HG02981 (cell line): ENCODE results near the gene OTUD3.
"Not testable (repeated sequence)": the region's sequence is repeated elsewhere in the genome, so short reads cannot be mapped to it uniquely, and the experiment has no call there.

Experiments used
- ATAC-seq: cut with Tn5 transposase; IDR thresholded peaks from one replicate; pipeline ENCODE4 v1.9.1; 2021; ENCODE audit warnings: mild to moderate bottlenecking, moderate library complexity; ENCODE audit not compliant: unreplicated experiment

The OTUD3 gene, protein sequence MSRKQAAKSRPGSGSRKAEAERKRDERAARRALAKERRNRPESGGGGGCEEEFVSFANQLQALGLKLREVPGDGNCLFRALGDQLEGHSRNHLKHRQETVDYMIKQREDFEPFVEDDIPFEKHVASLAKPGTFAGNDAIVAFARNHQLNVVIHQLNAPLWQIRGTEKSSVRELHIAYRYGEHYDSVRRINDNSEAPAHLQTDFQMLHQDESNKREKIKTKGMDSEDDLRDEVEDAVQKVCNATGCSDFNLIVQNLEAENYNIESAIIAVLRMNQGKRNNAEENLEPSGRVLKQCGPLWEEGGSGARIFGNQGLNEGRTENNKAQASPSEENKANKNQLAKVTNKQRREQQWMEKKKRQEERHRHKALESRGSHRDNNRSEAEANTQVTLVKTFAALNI

GRCh38 chr1:19882111-19883071 lies at the start of gene OTUD3:
OTUD3 (plus strand) TSS chr1:19882395; CDS start chr1:19882514, 119 bp downstream.
- ATAC-seq, result peak; percentile 93

- ATAC-seq, result no peak
Measured at GRCh38 chr1:19835578-19835977, 46.6 kb upstream of the OTUD3 start.

- ATAC-seq, result no peak
Measured at GRCh38 chr1:19837866-19838265, 44.3 kb upstream of the OTUD3 start.

DNA sequence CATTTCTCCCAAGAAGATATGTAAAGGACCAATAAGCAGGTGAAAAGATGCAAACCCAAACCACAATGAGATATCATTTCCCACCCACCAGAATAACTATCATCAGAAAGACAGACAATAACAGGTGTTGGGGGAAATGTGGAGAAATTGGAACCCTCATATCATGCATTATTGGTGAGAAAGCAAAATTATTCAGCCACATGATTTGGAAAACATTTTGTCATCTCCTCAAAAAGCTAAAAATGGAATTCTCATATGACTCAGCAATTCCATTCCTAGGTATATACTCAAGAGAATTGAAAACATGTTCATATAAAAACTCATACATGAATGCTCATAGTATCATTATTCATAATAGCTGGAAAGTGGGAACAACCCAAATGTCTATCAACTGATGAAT lies 42.0 kb upstream of the OTUD3 start:
- ATAC-seq, result no peak

DNA sequence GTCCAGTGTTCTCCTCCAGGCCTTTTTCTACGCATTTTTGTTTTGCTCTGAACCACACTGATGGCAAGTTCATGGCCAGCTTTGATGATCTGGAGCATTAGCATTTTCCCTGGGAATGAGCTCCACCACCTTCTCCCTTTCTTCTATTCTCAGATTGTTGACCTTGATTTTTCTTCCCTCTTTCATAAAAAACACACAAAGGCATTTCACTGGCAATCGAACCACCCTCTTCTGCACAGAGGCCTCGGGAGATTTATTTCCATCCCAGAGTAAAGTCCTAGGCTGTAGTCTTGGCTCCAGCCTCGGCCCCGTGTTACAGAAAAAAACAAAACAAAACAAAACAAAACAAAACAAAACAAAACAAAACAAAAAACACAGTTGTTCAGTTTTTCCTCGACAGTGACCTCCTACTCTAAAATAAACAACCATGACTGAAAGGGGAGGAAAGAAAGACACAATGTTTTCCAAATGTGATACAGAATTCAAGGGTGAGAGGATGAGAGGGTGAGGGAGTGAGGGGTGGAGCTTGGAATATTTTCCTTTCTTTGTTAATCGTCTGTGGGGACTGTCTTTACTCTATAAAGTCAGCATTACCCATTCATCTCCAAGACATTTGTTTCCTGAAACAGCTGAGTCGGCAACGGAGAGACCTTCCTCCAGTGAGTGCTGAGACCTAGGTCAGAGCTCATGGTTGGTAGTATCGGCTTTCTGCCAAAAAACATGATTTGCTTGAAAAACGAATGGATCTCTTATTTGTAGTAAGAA lies 37.3 kb upstream of the OTUD3 start:
- ATAC-seq, result no peak

DNA sequence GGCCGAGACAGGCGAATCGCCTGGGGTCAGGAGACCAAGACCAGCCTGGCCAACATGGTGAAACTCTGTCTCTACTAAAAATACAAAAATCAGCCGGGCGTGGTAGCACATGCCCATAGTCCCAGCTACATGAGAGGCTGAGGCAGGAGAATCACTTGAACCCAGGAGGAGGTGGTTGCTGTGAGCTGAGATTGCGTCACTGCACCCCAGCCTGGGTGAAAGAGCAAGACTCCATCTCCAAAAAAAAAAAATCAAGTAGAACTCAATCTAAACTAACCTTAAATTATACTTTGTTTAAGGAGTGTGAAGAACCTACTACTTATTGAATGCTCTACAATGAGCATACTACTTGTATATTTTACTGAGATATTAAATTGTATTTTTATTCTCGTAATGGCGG lies 36.6 kb upstream of the OTUD3 start:
- no peak for ATAC-seq

DNA sequence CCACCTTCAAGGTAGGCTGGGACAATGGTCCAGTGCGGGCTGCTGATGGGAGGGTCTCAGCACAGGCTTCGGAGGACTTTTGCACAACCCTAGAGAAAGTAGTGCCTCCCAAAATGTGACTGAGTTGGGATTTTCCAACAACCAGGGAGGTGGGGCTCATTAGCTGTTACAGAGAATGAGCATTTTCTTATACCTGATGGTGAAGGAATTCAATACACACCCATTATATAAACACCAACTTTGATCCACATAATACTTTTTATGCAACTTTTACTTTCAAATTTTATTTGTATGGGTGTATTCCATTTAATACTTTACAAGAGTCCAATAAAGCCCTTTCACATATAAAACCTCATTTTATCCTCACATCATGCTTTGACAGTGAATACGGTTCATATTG lies 35.9 kb upstream of the OTUD3 start:
- no peak for ATAC-seq

GRCh38 chr1:19847334-19847733 lies 34.9 kb upstream of the OTUD3 start:
- not testable (repeated sequence) for ATAC-seq

DNA sequence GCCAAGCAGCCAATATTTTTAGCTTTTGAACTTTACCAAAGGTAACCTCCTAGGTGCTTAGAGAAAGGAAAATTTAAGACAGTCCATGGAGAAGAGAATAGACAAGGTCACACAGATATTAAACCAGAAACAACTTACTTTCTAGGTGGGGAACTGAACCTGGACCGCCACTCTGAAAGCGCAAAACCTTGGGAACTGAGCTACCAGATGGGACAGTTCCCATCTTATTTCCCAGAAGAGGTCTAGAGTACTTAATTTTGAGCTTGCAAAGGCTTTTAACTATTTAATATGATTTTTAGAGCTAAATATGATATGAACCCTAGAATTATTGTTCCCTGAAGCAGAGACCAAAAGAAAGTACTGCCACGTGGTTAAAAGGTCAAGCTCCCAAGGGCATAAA lies 32.9 kb upstream of the OTUD3 start:
- ATAC-seq, result not testable (repeated sequence)

DNA sequence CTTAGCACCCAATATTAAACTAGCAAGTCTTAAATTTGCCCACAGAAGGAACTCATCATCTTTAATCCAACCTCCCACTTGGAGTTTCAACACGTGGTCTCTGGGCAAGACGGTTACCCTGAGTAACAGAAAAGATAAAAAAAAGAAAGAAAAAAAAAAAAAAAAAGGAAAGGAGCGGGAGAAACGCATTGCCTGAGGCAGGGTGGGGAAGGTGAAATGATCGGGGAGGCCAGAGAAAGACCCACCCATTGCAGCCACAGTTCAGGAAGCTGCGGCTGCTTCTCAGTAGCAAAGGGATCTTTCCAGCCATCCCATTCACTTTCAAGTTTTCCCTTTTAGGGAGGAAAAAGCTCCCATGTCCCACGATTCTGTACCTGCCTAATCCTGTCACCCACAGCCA lies 32.0 kb upstream of the OTUD3 start:
- ATAC-seq, result no peak

DNA sequence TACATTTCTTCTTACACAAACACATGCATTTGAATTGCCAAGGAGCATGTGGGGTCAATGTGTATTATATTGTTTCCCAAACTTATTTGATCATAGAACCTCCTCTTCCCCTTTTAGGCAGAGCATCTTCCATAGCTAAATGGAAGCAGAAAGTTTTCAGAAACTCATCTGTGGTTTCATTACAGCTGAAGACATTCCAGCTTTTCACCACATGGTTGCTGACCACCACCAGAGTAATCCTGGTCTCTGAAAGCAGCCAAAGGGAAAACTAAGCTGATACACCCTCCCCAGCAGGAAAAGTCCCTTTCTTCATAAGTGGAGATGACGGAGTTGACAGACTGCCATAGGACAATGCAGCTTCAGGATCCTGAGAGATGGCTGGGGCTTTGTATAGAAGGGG lies 30.2 kb upstream of the OTUD3 start:
- ATAC-seq, result no peak

DNA sequence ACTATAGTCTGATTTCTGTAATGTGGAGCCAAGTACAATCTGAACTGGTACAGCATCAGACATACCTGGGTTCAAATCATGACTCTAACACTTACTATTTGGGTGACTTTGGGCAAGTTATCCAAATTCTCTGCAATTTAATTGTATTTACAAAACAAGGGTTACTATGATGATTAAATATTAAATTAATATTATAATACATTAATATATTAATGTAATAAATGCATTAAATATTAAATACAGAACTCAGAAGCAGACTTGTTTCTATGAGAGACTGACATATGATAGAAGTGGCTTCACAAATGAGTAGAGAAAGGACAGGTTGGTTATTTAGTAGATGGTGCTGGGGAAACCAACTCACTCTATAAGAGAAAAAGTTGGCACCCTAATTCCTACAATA lies 27.3 kb upstream of the OTUD3 start:
- ATAC-seq, result no peak

- no peak for ATAC-seq
Measured at GRCh38 chr1:19858893-19859292, 23.3 kb upstream of the OTUD3 start.

DNA sequence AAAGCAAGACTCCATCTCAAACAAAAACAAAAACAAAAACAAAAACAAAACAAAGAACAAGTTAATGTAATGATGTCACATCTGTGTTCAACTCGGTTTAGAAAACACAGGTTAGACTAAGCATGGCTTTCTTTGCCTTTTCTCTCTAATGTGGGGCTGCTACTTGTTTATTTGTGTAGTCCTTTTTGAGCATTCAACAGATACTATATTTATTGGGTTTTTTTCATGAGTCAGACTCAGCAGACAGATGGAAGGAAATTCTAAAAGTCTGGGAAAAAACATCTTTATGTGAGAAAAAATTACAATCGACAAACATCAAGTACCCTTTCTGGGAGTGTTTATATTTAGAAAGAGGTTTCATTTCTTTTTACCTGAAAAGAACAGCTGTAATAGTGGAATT lies 22.3 kb upstream of the OTUD3 start:
- no peak for ATAC-seq

- ATAC-seq, result no peak
Measured at GRCh38 chr1:19860418-19860817, 21.8 kb upstream of the OTUD3 start.

DNA sequence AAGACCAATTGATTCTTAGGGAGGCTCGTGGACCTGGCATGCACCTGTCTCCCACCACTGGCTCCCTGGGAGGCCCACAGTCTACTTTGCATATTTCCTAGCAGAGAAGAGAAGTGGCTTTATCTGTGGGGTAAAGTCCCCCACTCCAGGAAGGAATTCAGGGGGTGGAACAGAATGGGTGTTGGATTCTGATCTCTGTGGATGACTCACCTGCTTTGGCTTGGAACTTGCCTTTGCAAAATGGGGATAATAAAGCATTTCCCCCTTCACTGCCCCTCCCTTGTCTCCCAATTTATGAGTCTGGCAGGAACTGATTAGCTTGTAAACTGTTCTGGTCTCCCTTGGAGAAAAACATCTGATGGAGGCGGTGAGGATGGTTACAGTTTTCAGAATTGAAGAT lies 21.2 kb upstream of the OTUD3 start:
- ATAC-seq, result no peak

DNA sequence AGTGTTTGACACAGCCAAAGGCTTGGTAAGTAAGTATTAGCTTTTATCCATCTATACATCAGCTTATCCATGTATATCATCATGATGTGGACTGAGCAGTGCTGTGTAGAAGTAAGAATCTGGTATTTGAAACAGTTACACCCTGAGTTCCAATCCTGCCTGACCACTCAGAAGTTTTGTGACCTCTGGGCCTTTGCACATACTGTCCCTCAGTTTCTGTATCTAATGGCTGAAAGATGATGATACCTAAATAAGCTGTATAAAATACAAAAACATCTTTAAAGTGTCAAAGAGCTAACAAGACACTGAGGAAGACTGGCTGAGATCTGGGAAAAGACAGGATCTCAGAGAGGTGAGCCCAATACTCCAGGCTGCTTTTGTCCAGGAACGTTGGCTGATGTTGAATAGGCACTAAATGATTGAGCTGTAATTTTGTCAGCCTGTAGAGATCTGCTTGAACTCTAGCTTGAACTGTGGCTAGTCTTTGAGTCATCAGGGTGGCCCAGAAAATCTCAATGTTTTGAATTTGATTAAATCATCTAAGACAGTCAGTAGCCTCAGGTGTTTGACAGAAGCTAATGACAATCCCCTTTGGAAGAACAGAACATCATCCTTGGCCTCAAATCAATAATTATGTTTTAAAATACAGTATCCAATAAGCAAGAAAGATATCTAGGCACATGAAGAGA lies 20.2 kb upstream of the OTUD3 start:
- no peak for ATAC-seq

GRCh38 chr1:19862944-19863343 lies 19.3 kb upstream of the OTUD3 start:
- ATAC-seq, result no peak

DNA sequence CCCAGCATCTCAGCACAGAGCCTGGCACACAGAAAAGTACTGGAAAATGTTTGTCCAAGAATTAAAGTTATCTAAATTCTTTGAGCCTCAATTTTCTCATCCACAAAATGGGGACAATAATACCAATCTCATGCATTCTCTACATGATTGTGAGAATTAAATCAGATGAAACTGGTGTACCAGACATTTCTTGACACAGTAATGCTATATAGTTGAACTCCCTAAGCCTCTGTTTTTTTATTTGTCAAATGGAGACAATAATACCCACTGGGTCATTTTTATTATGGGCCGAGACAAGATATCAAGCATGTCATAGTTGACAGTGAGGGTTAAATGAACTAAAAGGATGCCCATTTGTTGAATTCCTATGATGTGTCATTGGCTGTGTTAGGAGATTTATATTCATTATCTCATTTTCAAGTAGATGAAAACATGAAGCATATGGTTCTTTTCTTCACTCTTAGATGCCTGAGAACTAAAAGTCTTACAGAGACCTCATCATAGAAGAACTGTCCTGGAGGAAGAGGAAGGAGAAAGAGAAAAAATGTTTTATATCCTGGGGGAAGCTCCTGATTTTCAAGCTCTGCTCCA lies 17.5 kb upstream of the OTUD3 start:
- no peak for ATAC-seq

- ATAC-seq, result no peak
Measured at GRCh38 chr1:19866029-19866428, 16.2 kb upstream of the OTUD3 start.
